Osteoblast (primary cell): Measurements from ENCODE around the gene CALU. TPM values are rescaled to one million over a fixed set of nuclear protein-coding genes. Genes with fewer than 3 reads are reported as not detected.

Source experiments
- DNase-seq: peaks from one replicate; pipeline ENCODE4 v3.0.0; 2011; ENCODE audit warnings: low spot score, mixed read lengths; ENCODE audit not compliant: insufficient read length; ENCODE audit errors: missing footprints
- H2AFZ ChIP-seq: 2 replicates; pipeline ENCODE4 v1.6.0; 2011; ENCODE audit warnings: mild to moderate bottlenecking, low read length
- H3K27ac ChIP-seq: 2 replicates; pipeline ENCODE4 v1.5.1; 2011; ENCODE audit warnings: mild to moderate bottlenecking, low read depth, low read length, moderate library complexity
- H3K27me3 ChIP-seq: 2 replicates; pipeline ENCODE4 v1.6.0; 2012; ENCODE audit warnings: mild to moderate bottlenecking, control low read depth, inconsistent platforms, low read length, moderate library complexity; ENCODE audit not compliant: insufficient read depth
- H3K36me3 ChIP-seq: 2 replicates; pipeline ENCODE4 v1.5.1; 2011; ENCODE audit warnings: mild to moderate bottlenecking, low read length, control low read depth, moderate library complexity; ENCODE audit not compliant: insufficient read depth
- H3K4me1 ChIP-seq: 2 replicates; pipeline ENCODE4 v1.5.1; 2011; ENCODE audit warnings: mild to moderate bottlenecking, low read length, control low read depth, moderate library complexity; ENCODE audit not compliant: insufficient read depth
- H3K4me2 ChIP-seq: 2 replicates; pipeline ENCODE4 v1.6.0; 2011; ENCODE audit warnings: mild to moderate bottlenecking, low read length; ENCODE audit not compliant: insufficient read depth
- H3K4me3 ChIP-seq: fragments of 200-600 bp; sonication (generic); 3 replicates; pipeline ENCODE4 v1.5.1; 2012; ENCODE audit warnings: mild to moderate bottlenecking, low read length, inconsistent platforms; ENCODE audit not compliant: insufficient read depth
- H3K79me2 ChIP-seq: 2 replicates; pipeline ENCODE4 v1.6.0; 2012; ENCODE audit warnings: mild to moderate bottlenecking, low read length, control low read depth, inconsistent platforms; ENCODE audit not compliant: insufficient read depth
- H3K9me3 ChIP-seq: 2 replicates; pipeline ENCODE4 v1.5.1; 2011; ENCODE audit warnings: low read depth, low read length, control low read depth
- H4K20me1 ChIP-seq: 2 replicates; pipeline ENCODE4 v1.6.0; 2012; ENCODE audit warnings: mild to moderate bottlenecking, low read length, control low read depth; ENCODE audit not compliant: insufficient read depth
- CTCF ChIP-seq: IDR thresholded peaks from 2 replicates; pipeline ENCODE4 v1.5.1; 2011; ENCODE audit warnings: mild to moderate bottlenecking, low read depth, low read length, moderate library complexity; ENCODE audit errors: extremely low read depth
- total RNA-seq: library from RNA; depleted of rRNA; stranded (reverse); fragments of >200 nt; gene quantifications from 2 replicates; pipeline ENCODE4 v1.2.3, GENCODE V29; 2012

Gene CALU
- total RNA-seq, 1 donor: 708 TPM

- H3K4me1 ChIP-seq: no peaks in the 10 kb centered on the region
- H4K20me1 ChIP-seq: peaks cover 3% of the 10 kb centered on the region
- H3K9me3 ChIP-seq: no peaks in the 10 kb centered on the region
- no peaks in the 10 kb centered on the region for H3K79me2 ChIP-seq
- H2AFZ ChIP-seq: no peak overlapping the region
- H3K36me3 ChIP-seq: no peaks in the 10 kb centered on the region
- no peak overlapping the region for H3K27ac ChIP-seq
- no peak overlapping the region for H3K4me3 ChIP-seq
- TF ChIP-seq CTCF: no peak
- H3K27me3 ChIP-seq: peaks cover 33% of the 10 kb centered on the region
- DNase-seq: no peak
- no peak overlapping the region for H3K4me2 ChIP-seq
These were observed 44.4 kb upstream of the CALU start for GRCh38 chr7:128694738-128695137.

GRCh38 chr7:128697302-128697905 is 41.8 kb upstream of the CALU start:
- Histone ChIP-seq H3K4me2 (peak overlapping the region; percentile 71), H4K20me1 (peaks cover 3% of the 10 kb centered on the region), H3K36me3 (no peaks in the 10 kb centered on the region), H2AFZ (peak overlapping the region; percentile 62), H3K27ac (no peak overlapping the region), H3K27me3 (peaks cover 33% of the 10 kb centered on the region), H3K4me3 (peak overlapping the region; percentile 64), H3K79me2 (no peaks in the 10 kb centered on the region), H3K4me1 (no peaks in the 10 kb centered on the region), H3K9me3 (no peaks in the 10 kb centered on the region)
- DNase-seq: no peak
- peak; percentile 40 for TF ChIP-seq CTCF

- Histone ChIP-seq H3K36me3 (no peaks in the 10 kb centered on the region), H3K9me3 (no peaks in the 10 kb centered on the region), H3K4me3 (no peak overlapping the region), H4K20me1 (no peaks in the 10 kb centered on the region), H3K27ac (no peak overlapping the region), H2AFZ (no peak overlapping the region), H3K79me2 (no peaks in the 10 kb centered on the region), H3K4me1 (no peaks in the 10 kb centered on the region), H3K27me3 (peaks cover 33% of the 10 kb centered on the region), H3K4me2 (no peak overlapping the region)
- DNase-seq: no peak
- no peak for TF ChIP-seq CTCF
These were observed 39.9 kb upstream of the CALU start for GRCh38 chr7:128699196-128699712.

GRCh38 chr7:128699895-128700294 is 39.3 kb upstream of the CALU start:
- TF ChIP-seq CTCF: no peak
- H3K79me2 ChIP-seq: no peaks in the 10 kb centered on the region
- no peak overlapping the region for H3K4me3 ChIP-seq

More at GRCh38 chr7:128699895-128700294, 39.3 kb upstream of the CALU start:
- Histone ChIP-seq H3K9me3 (no peaks in the 10 kb centered on the region), H3K27ac (no peak overlapping the region), H3K4me2 (no peak overlapping the region), H3K27me3 (peaks cover 33% of the 10 kb centered on the region), H2AFZ (no peak overlapping the region), H3K36me3 (no peaks in the 10 kb centered on the region), H3K4me1 (no peaks in the 10 kb centered on the region), H4K20me1 (no peaks in the 10 kb centered on the region)
- DNase-seq: no peak
